ENCODE results near the gene RABL3.

RABL3 gene

GRCh38 chr3:120673116-120673515 lies 69.2 kb downstream of the RABL3 start:
- no peak for DNase-seq (ENCODE audit: low spot score)
- ChIA-PET CTCF (interaction anchor here (0.8 kb wide), 1 partner anchor 429 kb away, joined by 4 read pairs; no protein-coding TSS in a partner anchor), POLR2A (ENCODE audit: low non-redundant PET) (no interaction called here)
- no peak for TF ChIP-seq CTCF (conservative IDR thresholded peaks at IDR 0.05; ENCODE audit: low read depth)
- no peak overlapping the region for H3K27ac ChIP-seq

- ChIA-PET CTCF (no interaction called here), POLR2A (ENCODE audit: low non-redundant PET) (no interaction called here)
- DNase-seq (ENCODE audit: low spot score), result no peak
- no peak for TF ChIP-seq CTCF (conservative IDR thresholded peaks at IDR 0.05; ENCODE audit: low read depth)
- no peak overlapping the region for H3K27ac ChIP-seq
Measured at GRCh38 chr3:120670576-120670975, 71.7 kb downstream of the RABL3 start.

GRCh38 chr3:120664926-120665325 lies 77.4 kb downstream of the RABL3 start:
- no peak for DNase-seq (ENCODE audit: low spot score)
- ChIA-PET POLR2A (ENCODE audit: low non-redundant PET) (no interaction called here), CTCF (no interaction called here)
- TF ChIP-seq CTCF (conservative IDR thresholded peaks at IDR 0.05; ENCODE audit: low read depth), result no peak
- no peak overlapping the region for H3K27ac ChIP-seq

GRCh38 chr3:120661945-120662344 lies 80.4 kb downstream of the RABL3 start:
- H3K27ac ChIP-seq, result no peak overlapping the region
- POLR2A ChIA-PET (ENCODE audit: low non-redundant PET), result no interaction called here
- CTCF ChIA-PET, result no interaction called here
- DNase-seq (ENCODE audit: low spot score), result no peak
- no peak for TF ChIP-seq CTCF (conservative IDR thresholded peaks at IDR 0.05; ENCODE audit: low read depth)

- ChIA-PET CTCF (no interaction called here), POLR2A (ENCODE audit: low non-redundant PET) (no interaction called here)
- no peak overlapping the region for H3K27ac ChIP-seq
- no peak for DNase-seq (ENCODE audit: low spot score)
- no peak for TF ChIP-seq CTCF (conservative IDR thresholded peaks at IDR 0.05; ENCODE audit: low read depth)
Measured at GRCh38 chr3:120661106-120661905, 81.0 kb downstream of the RABL3 start.

- H3K27ac ChIP-seq, result no peak overlapping the region
- DNase-seq (ENCODE audit: low spot score), result no peak
- no peak for TF ChIP-seq CTCF (conservative IDR thresholded peaks at IDR 0.05; ENCODE audit: low read depth)
- ChIA-PET POLR2A (ENCODE audit: low non-redundant PET) (no interaction called here), CTCF (no interaction called here)
Measured at GRCh38 chr3:120659834-120660233, 82.5 kb downstream of the RABL3 start.
